ENCODE results near the gene DLL4.
A peak's percentile ranks its signal among the peaks of the same experiment; 100 is the strongest.

DLL4 gene

DNA sequence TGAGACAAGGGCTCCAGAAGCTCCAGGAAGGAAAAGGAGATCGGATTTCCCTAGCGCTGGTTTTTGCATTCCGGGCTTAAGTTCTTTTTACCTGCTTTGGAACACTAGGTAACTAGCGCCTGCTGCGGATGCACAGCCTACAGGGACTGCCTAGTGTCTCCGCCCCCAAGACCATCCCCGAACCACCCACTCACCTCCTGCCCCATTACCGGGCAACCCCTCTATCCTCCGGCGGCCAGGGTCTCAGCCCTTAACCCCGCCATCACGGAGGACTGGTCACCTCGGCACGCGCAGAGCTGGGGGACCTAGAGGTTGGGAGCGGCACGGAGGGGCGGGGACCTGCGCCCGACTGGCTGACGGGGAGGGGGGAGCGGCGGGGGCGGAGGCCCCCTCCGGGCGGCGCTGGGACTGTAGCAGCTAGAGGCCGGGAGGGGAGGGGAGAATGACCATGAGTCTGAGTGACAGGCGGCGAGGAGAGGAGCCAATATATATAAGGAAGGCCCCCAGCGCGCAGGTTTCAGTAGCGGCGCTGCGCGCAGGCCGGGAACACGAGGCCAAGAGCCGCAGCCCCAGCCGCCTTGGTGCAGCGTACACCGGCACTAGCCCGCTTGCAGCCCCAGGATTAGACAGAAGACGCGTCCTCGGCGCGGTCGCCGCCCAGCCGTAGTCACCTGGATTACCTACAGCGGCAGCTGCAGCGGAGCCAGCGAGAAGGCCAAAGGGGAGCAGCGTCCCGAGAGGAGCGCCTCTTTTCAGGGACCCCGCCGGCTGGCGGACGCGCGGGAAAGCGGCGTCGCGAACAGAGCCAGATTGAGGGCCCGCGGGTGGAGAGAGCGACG lies at the start of gene DLL4:
Gene DLL4, plus strand, starts transcription at position 520 of the 839 bp plus-strand sequence. CDS start 329 bp downstream, outside the sequence.
- peak in 1 of 58 donors; percentile 38 for DNase-seq

DNA sequence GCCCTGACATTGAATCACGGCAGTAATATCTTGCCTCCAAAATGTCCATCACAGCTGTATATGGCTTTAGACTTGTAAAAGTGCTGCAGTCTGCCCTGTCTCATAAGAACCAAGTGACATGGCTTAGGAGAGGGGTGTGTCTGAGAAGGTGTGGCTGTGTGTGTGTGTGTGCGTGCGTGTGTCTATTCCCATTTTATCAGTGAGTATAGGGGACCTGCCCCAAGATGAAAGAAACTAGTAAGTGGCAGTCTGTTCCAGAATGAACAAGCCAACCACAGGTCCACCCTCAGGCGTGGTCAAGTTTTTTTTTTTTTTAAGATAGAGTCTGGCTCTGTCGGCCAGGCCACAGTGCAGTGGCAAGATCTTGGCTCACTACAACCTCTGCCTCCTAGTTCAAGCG lies 49.5 kb upstream of the DLL4 start:
- DNase-seq, result no peak

DNA sequence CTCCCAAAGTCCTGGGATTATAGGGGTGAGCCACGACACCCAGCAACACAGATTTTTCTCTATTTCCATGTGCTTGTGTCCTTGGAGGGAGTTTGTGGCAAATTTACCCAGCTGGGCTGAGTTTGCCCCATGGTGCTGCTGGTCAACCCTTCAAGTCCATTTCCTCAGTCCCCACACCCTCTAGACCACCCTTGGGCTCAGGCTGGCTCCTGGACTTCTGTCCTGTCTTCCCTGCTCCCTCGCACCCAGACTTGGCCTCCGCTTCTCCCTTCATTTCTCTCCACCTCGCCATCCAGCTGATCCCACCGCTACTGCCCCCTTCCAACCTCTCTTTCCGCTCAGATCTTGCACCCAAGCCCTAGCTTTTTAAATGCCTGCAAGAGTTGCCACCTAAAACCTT lies 47.8 kb upstream of the DLL4 start:
- DNase-seq, result no peak

DNA sequence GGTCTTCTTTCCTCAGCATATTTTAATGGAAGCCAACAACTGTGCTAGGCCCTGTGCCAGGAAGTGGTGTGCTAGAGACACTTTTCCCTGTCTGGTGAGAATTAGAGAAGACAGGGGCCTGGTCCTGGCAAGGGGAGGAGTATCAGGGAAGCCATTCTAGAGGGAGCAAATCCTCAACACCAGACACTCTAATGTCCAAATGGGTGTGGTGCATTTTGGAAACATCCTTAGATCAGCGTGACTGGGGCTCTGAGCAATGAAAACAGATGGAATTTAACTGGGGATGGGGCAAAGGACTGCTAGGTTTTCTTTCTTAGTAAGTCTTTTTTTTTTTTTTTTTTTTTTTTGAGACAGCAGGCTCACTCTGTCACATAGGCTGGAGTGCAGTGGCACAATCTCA lies 42.6 kb upstream of the DLL4 start:
- no peak for DNase-seq

DNA sequence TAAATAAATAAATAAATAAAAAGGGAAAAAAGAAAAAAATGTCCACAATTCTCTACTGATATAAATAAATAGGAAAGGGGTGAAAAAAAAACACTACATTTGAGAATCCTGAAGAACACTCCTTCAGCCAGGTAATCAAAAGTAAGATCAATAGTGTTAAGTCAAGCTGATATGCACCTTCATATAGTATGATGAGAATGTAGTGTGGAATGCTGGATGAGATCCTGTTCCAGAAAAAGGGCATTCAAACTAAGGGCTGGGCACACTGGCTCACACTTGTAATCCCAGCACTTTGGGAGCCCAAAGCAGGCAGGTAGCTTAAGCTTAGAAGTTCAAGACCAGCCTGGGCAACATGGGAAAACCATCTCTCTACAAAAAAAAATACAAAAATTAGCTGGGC lies 40.0 kb upstream of the DLL4 start:
- no peak for DNase-seq

DNA sequence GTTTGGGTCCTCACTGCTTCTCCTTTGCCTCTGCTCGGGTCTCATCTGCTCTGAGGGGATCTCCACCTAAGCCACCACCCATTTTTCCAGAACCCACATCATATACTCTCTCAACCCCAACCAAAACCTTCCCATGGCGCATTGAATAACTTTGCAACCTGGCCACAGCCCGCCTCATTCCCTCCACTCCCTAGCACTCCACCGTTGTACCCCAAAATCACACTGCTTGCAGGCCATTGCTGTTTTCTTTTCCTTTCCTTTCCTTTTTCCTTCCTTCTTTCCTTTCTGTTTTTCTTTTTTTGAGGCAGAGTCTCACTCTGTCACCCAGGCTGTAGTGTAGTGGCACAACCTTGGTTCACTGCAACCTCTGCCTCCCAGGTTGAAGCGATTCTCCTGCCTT lies 38.0 kb upstream of the DLL4 start:
- no peak for DNase-seq

DNA sequence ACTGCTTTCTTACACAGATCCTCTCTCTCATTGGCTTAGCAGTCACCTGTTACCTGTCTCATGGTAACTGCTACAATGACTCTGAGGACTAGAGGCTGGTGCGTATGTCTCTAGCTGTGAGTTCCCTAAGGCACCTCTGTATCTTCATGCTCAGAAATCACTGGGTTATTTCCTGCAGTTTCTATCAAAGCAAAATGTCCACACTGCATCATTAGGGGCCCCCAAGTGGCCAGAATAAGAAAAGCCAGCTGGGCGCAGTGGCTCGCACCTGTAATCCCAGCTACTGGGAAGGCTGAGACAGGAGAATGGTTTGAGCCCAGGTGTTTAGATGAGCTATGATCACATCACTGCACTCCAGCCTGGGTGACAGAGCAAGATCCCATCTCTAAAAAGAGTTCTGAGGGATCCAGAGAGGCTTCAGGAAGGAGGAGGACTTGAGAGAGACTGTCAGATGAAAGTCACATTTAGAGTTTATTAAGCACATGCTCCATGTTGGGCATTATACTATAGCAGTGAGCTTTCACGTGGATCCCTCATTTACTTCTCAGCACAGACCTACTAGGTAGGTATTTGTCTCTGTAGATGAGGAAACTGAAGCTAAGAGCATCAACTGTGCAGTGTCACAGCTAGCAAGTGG lies 37.2 kb upstream of the DLL4 start:
- DNase-seq, result peak in 26 of 58 donors; percentile 4 to 54 (median 12)

DNA sequence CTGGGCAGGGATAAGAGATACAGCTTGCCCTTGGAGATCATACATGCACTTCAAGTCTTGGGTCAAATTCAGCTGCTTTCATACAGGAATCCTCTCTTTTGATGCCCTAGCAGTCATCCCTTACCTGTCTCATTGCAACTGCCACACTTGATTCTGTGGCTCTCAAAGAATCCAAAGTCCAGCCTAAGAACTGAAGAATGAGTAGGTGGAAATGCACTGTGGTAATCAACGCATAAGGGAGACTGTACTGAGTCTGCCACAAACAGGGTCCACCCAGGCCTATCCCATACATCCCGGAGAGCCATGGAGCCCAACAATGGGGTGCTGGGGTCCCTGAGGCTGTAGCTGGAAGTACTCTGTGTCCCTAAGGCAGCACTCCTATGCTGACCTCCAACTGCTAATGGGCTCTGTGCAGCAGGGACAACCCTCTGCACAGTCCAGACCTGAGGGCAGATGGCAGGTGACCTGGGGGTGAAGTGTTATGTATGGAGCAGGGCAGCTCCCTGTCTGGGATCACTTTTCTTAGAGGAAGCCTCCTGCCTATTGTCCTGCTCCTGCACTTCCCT lies 36.6 kb upstream of the DLL4 start:
- DNase-seq, result no peak

DNA sequence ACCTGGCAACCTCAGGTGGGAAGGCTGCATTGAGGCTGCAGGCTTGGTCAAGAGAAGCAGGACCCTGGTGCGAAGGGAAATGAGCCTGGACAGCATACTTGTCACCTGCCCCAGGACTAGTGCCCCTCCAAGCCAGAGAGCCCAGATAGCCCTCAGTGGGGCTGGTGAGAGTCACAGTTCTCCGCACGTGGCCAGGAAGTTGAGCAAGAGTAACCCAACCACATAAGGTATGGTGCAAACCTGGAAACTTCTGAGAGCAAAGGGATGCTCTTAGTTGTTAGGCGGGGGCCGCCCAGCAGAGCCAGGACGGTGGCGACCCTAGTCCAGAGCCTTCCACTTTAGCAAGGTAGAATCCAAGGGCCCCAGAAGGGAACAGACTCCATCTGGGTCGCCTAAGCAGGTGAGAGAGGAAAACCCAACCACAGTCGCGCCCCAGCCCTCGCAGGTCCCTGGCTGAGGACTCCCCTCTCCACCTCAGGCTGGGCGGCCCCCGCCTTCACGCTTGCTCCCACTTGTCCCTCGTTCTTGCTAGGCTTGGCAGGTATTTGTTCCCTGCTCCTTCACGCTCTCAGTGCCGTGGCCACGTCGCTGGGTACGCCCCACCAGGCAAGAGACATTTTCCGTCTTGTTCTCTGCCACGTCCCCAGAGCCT lies 36.0 kb upstream of the DLL4 start:
- peak in 2 of 58 donors; percentile 23 to 45 for DNase-seq

DNA sequence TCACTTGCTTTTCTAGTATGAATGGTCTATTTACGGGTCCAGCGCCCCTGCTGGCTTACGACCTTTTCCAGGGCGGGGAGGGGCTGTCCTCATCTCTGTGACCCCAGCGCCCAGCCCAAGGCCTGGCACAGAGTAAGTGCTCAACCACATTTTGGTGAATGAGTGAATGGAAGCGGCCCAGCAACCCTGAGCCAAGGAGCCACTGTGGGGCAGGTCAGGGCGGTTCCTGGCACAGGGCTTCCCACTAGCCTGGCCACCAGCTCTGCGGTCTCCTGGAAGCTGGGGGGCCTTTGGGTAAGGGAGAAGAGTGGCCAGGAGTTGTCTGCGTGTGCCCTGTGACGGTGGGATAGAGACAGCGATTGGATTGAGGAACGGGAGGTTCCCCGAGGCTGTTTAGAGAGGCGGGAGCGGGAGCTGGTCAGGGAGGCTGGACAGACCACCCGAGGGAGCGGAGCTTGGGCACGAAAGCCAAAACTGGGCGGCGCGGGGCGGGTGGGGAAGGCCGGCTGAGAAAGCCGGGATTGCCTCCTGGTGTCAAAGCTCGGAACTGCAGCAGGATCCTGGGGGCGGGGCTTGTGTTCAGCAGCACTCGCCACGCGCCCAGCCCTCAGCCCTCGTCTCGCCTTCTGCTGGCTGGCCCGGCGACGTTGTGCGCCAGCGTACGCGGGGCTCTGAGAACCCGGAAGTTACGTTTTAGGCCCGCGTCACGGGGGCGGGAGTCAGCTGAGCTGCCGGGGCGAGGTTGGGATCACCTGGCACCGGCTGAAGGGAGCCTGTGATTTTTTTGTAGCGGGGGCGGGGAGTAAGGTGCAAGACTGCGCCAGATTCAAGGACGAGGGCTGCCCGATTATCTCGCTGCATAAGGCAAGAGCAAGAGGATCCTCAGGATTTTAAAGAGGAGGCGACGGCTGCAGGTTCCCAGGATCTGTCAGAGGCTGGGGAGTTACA lies 35.1 kb upstream of the DLL4 start, which contains the start of gene VPS18:
Gene VPS18, plus strand, starts transcription at position 718 of the 948 bp plus-strand sequence. CDS start 319 bp downstream, outside the sequence.
- peak; percentile 68 to 100 (median 98) for DNase-seq

DNA sequence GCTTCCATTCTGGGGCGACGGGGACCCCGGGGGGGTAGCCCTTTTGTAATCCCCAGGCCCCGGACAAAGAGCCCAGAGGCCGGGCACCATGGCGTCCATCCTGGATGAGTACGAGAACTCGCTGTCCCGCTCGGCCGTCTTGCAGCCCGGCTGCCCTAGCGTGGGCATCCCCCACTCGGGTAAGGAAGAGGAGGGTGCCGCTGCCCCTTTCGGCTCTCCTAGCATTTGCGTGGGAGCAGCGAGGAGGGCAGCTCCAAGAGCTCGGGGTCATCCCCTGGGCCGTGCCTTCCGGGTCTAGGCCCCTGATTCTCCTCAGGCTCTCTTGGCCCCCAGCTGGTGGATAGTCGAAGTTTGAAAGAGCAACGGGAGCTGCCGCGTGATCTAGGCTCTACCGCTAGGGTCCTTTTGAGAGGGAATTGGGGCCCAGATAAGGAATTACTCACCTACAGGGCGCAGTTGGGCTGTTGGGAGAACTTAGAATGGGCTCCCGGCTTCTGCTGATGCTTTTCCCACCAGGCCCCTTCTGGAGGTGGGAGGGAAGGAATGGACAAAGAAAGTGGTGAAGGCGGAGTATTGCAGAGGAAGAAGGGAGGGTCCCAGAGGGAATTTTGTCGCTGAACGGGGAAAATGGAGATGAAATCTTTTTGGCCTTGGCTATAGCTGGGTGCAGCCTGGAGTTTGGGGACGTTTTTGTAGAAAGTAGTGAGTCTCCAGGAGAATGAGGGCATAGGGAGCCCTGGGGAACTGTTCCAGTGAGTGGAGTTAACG lies 34.3 kb upstream of the DLL4 start:
- DNase-seq, result peak in 23 of 58 donors; percentile 24 to 63 (median 47)

DNA sequence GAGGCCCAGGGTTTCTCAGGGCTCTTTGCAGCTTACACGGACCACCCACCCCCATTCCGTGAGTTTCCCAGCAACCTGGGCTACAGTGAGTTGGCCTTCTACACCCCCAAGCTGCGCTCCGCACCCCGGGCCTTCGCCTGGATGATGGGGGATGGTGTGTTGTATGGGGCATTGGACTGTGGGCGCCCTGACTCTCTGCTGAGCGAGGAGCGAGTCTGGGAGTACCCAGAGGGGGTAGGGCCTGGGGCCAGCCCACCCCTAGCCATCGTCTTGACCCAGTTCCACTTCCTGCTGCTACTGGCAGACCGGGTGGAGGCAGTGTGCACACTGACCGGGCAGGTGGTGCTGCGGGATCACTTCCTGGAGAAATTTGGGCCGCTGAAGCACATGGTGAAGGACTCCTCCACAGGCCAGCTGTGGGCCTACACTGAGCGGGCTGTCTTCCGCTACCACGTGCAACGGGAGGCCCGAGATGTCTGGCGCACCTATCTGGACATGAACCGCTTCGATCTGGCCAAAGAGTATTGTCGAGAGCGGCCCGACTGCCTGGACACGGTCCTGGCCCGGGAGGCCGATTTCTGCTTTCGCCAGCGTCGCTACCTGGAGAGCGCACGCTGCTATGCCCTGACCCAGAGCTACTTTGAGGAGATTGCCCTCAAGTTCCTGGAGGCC lies 29.5 kb upstream of the DLL4 start:
- DNase-seq, result no peak

DNA sequence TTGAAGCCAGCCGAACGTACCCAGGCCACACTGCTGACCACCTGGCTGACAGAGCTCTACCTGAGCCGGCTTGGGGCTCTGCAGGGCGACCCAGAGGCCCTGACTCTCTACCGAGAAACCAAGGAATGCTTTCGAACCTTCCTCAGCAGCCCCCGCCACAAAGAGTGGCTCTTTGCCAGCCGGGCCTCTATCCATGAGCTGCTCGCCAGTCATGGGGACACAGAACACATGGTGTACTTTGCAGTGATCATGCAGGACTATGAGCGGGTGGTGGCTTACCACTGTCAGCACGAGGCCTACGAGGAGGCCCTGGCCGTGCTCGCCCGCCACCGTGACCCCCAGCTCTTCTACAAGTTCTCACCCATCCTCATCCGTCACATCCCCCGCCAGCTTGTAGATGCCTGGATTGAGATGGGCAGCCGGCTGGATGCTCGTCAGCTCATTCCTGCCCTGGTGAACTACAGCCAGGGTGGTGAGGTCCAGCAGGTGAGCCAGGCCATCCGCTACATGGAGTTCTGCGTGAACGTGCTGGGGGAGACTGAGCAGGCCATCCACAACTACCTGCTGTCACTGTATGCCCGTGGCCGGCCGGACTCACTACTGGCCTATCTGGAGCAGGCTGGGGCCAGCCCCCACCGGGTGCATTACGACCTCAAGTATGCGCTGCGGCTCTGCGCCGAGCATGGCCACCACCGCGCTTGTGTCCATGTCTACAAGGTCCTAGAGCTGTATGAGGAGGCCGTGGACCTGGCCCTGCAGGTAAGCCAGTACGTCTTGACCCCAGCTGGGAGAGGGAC lies 28.7 kb upstream of the DLL4 start:
- no peak for DNase-seq

DNA sequence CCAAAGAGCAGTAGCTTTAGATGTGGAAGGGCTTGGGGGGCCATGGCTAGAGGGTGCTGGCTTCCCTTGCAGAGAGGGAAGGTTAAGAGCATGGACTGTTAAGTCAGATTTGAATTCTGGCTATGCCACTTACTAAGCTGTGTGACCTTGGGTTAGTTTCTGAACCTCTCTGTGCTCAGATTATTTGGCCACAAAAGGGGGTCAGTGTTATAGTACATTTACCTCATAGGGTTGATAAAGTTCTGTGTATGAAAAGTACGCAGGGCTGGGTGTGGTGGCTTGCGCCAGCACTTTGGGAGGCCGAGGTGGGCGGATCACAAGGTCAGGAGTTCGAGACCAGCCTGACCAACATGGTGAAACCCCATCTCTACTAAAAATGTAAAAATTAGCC lies 28.1 kb upstream of the DLL4 start:
- no peak for DNase-seq

DNA sequence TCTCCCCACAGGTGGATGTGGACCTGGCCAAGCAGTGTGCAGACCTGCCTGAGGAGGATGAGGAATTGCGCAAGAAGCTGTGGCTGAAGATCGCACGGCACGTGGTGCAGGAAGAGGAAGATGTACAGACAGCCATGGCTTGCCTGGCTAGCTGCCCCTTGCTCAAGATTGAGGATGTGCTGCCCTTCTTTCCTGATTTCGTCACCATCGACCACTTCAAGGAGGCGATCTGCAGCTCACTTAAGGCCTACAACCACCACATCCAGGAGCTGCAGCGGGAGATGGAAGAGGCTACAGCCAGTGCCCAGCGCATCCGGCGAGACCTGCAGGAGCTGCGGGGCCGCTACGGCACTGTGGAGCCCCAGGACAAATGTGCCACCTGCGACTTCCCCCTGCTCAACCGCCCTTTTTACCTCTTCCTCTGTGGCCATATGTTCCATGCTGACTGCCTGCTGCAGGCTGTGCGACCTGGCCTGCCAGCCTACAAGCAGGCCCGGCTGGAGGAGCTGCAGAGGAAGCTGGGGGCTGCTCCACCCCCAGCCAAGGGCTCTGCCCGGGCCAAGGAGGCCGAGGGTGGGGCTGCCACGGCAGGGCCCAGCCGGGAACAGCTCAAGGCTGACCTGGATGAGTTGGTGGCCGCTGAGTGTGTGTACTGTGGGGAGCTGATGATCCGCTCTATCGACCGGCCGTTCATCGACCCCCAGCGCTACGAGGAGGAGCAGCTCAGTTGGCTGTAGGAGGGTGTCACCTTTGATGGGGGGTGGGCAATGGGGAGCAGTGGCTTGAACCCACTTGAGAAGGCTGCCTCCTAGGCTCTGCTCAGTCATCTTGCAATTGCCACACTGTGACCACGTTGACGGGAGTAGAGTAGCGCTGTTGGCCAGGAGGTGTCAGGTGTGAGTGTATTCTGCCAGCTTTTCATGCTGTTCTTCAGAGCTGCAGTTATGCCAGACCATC lies 26.3 kb upstream of the DLL4 start:
- peak in 27 of 58 donors; percentile 1 to 58 (median 21) for DNase-seq

DNA sequence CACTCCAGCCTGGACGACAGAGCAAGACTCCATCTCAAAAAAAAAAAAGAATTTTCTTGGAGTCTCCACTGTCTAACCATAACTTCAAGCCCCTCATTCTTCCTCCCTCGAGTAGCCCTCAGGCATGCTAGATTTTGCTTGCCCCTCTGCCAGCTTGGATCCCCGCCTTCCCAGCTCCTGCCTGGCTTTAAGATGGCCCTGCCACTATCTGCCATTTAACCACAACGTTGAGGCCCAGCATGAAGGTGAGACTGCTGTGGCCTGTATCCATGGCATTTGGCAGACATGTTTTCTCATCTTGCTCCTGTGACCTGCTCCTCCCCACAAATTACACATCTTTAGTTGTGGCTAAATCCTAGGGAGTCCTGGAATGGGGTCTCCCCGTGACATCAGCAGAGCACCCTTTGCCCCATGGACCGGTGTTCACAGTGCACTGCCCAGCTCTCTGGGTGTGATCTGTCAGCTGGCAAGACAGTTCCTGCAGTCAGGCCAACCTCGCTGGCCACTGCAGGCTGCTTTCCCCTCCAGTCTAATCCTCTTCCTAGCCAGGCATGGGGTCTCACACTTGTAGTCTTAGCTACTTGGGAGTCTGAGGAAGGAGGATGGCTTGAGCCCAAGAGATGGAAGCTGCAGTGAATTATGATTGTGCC lies 24.5 kb upstream of the DLL4 start:
- DNase-seq, result no peak
